Glomerular endothelial cell (primary cell): Measurements from ENCODE around the gene CCDC186. TPM values are rescaled to one million over a fixed set of nuclear protein-coding genes. Genes with fewer than 3 reads are reported as not detected.

Experiments
- DNase-seq: peaks from one replicate; pipeline ENCODE4 v3.0.0-alpha.2; 2011; ENCODE audit warnings: low read depth, low spot score; ENCODE audit errors: extremely low read depth
- total RNA-seq: library from RNA; depleted of rRNA; stranded (reverse); fragments of >200 nt; gene quantifications from 2 replicates; pipeline ENCODE4 v1.2.3, GENCODE V29; 2015

The CCDC186 gene
- total RNA-seq, 1 donor from 2014 or later = 10.5 TPM

- no peak for DNase-seq
These were observed 58.1 kb downstream of the CCDC186 start for GRCh38 chr10:114115661-114116445.

DNA sequence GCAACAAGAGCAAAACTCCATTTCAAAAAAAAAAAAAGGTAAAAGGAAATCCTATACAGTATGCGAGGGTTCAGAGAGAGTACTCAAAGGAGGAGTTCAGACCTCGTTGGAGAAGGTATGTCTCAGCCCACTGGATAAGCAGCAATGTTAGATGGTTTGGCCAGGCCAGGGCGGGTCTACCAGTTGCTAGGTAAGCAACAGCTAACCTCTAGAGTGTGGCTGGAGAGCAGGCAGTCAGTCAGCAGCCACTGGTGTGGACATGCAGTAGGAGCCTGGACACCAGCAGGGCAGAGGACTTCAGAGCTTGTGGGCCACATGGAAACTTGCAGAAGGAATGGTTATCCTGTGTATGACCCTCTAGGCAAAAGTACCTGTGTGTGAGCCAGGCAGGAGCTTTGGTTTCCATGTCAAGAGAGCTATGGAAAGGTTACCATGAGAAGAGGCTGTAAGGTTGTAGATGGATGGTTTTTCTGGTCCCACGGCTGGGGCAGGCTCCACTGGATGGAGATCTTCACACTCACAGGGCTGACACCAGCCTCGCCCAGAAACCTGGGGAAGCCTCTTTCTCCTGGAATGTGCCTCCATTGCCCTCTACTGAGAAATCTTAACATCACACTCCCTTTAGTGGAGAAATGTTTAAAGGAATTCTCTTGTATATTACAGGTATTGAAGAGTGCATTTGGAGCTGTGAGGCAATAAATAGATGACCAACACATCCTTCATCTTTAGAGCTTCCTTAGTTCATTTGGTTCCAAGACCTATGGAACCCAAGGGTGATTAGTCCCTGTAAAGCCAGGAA lies 63.6 kb downstream of the CCDC186 start:
- no peak for DNase-seq

DNA sequence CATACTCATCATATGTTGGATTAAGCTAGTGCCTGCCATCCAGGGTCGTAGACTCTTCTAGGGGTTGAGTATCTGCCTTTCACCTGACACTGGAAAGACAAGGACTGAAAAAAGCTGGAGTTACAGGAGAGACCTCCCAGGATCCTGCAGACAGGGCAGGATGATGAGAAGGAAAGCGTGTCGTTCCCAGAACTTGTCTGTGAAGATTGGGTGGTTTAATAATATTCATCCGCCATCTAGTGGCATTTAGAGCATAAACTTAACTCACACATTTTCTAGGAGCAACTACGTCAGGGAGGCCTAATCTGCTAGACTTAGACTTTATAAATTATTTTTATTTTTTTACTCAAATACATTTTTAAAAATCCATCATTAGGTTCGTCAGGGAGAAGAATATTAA lies 70.7 kb downstream of the CCDC186 start:
- DNase-seq = peak; percentile 34

DNA sequence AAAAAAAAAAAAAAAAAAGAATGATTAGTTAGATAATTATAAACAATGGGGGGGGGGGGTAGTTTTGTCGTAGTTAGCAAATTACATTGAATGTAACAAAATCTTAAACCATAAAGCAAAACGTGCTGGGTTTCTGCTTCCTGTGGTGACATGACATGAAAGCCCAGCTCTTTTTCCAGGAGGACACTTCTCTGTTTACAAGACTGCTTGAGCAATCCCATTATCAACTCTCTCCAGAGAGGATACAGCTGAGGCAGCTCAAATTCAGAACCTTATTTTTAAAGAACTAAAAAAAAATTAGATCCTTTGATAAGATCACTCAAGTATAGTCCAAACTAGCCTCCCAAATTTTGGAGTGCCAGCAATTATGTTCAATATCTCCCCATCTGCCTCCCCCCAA lies 71.7 kb downstream of the CCDC186 start:
- no peak for DNase-seq

- no peak for DNase-seq
These were observed 72.9 kb downstream of the CCDC186 start for GRCh38 chr10:114100848-114101741.

DNA sequence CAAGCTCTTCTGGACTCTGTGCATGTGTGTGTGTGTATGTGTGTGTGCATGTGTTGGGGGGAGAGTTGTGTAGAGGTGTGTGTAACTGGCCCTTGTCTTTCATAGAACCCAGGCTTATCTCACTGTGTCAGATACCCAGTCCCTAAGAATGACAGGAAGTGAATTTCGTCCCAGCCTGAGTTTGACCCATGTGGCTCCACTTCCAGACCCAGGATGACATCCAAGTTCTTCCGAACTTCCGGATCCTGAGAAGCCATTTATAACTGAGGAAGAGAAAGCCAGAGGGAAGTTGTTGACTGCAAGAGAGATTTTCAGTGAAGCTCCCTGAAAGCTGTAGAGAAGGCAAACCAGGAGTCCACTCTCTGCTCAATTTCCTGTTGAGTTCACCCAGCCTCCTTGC lies 77.1 kb downstream of the CCDC186 start:
- DNase-seq = no peak

DNA sequence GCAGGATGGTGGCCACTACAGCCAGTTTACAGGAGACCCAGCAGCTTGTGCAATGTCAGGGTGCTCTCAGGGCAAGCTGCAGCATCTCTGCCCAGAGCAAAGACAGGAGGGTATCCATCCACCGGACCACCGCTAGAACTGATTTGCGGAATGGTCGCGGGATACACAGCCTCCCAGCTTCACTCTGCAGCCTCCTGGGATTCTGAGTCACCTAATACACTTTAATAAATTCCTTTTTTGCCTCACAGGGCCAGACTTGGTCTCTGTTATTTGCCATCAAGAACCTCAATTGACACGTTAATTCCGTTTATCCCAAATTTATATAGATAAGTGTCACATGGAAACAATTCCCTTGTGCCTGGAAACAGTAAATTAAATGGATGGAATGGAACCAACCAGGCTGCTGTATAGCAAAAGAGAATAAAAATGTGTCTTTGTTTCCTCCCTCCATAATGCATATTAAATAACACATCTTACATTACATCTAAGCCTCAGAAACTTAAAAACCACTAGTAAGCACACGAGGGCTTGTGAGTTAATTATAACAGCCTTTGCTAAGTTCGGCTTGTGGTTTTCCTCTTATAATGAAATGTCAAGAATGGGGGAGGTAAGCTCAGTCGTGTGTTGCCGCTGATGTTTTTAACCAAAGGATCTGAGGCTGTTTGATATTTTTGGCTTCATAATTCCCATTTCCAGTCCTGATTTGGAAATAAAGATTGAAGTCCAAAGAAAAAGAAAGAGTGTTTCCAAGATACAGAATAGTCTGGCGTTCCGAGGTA lies 78.3 kb downstream of the CCDC186 start:
- DNase-seq = no peak

GRCh38 chr10:114094795-114095194 lies 79.2 kb downstream of the CCDC186 start:
- no peak for DNase-seq

DNA sequence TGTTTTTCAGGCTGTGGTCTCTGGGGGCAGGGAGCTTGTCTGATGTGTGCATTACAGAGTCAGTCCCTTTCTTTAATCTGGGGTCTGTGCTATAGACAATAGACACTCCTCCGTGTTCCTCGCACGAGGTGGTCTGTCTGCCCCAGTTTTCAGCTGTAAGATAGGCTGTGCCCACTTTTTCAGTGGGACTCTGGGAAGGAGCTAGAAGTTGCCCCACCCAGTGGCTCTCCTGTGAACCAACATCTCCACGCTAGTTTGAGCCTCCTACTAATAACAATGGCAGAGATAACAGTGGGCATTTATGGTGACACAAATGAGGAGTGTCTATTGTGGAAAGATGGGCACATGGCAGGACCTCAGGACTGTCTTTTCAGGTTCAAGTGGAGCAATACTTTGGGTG lies 86.3 kb downstream of the CCDC186 start:
- no peak for DNase-seq

DNA sequence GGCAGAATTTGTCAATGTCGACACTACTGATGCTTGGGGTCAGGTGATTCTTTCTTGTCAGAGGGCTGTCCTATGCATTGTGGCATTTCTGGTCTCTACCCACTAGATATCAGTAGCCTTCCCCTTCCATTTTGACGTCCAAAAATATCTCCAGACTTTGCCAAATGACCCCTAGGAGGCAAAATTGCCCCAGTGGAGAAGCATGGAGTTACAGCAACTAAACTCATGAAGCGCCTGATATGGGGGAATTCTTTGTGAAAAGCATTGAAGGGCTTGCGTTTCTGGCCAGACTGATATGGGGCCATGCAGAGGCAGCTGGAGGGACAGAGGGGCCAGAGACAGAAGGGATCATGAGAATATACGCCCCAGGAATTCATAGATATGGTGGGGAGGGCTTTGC lies 86.7 kb downstream of the CCDC186 start:
- DNase-seq = no peak

DNA sequence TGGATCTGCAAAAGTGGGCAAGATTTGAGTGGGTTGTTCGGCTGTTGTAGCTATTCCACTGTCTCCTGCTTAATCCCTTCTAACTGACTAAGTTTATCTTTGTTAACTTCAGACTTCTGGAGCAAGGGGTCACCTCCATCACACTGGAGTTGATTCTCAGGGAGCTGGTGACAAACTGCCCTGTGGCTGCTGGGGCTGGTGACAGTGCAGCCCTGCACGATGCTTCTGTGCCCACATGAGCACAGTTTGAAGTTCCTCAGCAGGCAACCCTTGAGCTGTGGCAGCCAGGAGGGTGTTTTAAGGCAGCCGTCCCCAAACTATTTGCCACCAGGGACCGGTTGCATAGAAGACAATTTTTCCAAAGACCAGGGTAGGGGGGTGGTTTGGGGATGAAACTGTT lies 89.8 kb downstream of the CCDC186 start:
- no peak for DNase-seq

GRCh38 chr10:114083040-114083439 lies 91.0 kb downstream of the CCDC186 start:
- DNase-seq = no peak

DNA sequence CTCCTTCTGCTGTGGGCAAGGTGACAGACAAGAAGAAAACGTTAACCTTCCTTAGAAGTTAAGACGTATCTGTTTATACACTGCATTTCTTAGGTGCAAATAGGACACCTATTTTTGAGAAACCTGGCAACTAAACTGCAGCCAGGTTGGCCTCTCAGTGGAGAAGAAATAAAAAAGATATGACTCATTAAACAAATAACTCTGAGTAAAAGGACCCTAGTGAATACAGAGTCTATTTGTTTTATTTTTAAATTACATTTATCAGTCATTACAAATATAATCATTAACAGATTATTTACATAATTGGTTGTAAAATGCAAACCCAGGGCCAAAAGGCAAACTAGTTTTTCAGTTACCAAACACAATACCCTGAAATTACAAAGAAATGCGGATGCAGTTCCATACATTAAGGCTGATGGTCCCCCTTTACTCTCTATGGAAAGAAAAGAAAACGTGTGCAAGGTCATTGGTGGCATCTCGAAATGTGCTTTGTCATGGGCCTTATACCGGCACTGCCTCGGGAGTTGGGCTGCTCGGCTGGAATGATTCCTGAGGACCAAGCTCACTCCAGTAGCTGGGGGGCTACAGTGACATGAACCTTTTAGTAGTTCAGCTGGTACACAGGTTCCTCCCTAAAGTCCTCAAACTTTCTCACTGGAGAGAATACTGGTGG lies 92.0 kb downstream of the CCDC186 start:
- no peak for DNase-seq

- no peak for DNase-seq
These were observed 94.6 kb downstream of the CCDC186 start for GRCh38 chr10:114079421-114079820.

DNA sequence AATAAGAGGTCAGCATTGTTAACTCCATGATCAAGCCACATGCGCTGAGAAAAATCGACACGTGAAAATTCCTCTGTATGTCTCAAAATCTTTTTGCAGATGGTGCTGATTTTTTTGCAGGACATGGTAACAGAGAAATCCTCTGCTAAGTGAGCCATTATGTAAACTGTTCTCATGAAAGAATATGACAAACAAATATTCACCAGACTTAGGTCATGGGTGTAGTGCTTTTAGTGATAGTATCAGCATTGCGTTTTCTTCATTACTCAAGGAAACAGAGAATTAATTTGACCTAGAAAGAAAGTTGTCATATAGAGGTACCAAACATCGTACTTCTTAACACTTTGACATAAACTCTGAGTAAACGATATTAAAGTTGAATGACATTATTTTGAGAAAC lies 95.7 kb downstream of the CCDC186 start:
- DNase-seq = no peak

DNA sequence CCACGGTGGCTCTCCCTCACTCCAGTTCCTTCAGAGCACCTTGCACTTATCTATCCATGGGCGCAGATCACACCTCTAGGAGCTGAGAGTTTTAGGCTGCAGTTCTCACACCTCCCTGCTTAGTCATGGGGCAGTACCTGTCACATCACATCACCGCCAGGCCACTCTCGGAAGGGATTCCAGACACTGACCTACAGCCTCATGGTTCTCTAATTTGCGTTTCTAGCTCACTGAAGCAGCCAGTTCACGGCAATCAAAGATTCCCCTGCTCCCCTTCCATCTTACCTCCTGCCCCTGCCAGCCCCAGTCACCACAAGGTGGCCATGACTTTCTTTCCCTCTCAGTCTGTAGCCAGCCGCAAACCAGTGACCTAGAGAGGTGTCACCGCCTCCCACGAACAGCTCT lies 96.2 kb downstream of the CCDC186 start:
- DNase-seq = no peak

- DNase-seq = no peak
These were observed 96.7 kb downstream of the CCDC186 start for GRCh38 chr10:114077347-114077746.

- no peak for DNase-seq
These were observed 98.9 kb downstream of the CCDC186 start for GRCh38 chr10:114075093-114075492.

- no peak for DNase-seq
These were observed 100.4 kb downstream of the CCDC186 start for GRCh38 chr10:114073395-114074186.
